Rectal smooth muscle tissue (tissue), 1 donor: ENCODE results near the gene BLID.

Source experiments
- H3K27ac ChIP-seq: one replicate; pipeline ENCODE4 v1.7.0; 2013; ENCODE audit warnings: low read depth, low read length, inconsistent platforms
- H3K27me3 ChIP-seq: one replicate; pipeline ENCODE4 v1.7.0; 2013; ENCODE audit warnings: low read length; ENCODE audit not compliant: control insufficient read depth, insufficient read depth
- H3K36me3 ChIP-seq: one replicate; pipeline ENCODE4 v1.7.0; 2013; ENCODE audit warnings: low read length; ENCODE audit not compliant: control insufficient read depth, insufficient read depth
- H3K4me1 ChIP-seq: one replicate; pipeline ENCODE4 v1.7.0; 2013; ENCODE audit warnings: low read length; ENCODE audit not compliant: control insufficient read depth, insufficient read depth
- H3K4me3 ChIP-seq: one replicate; pipeline ENCODE4 v1.7.0; 2013; ENCODE audit warnings: low read length
- H3K9ac ChIP-seq: one replicate; pipeline ENCODE4 v1.7.0; 2013; ENCODE audit warnings: low read length

The BLID gene

DNA sequence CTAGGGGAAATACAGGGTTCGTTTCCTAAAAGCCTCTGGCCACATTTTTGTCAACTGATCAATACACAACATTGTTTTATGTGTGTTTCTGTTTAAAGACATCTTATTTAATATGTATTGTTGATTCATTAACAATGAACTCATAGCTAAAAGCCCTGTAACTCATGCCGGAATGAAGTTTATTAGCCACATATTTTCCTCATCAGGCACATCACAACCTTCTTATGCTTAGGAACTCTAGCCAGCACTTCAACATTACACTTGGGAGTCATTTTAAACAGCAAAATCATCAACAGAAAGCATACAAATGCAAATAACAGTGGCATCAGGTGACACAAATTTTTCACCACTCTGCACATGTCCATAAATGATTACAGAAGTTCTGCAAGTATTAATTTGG lies 15.1 kb upstream of the BLID start:
- H3K27me3 ChIP-seq, result no peaks in the 10 kb centered on the region
- no peak overlapping the region for H3K9ac ChIP-seq
- no peaks in the 10 kb centered on the region for H3K4me1 ChIP-seq
- H3K27ac ChIP-seq, result no peak overlapping the region
- H3K36me3 ChIP-seq, result no peaks in the 10 kb centered on the region
- H3K4me3 ChIP-seq, result no peak overlapping the region

- no peaks in the 10 kb centered on the region for H3K4me1 ChIP-seq
- H3K9ac ChIP-seq, result no peak overlapping the region
- no peak overlapping the region for H3K4me3 ChIP-seq
- H3K36me3 ChIP-seq, result no peaks in the 10 kb centered on the region
- H3K27ac ChIP-seq, result no peak overlapping the region
- H3K27me3 ChIP-seq, result no peaks in the 10 kb centered on the region
These were observed 12.1 kb upstream of the BLID start for GRCh38 chr11:122128146-122128545.

DNA sequence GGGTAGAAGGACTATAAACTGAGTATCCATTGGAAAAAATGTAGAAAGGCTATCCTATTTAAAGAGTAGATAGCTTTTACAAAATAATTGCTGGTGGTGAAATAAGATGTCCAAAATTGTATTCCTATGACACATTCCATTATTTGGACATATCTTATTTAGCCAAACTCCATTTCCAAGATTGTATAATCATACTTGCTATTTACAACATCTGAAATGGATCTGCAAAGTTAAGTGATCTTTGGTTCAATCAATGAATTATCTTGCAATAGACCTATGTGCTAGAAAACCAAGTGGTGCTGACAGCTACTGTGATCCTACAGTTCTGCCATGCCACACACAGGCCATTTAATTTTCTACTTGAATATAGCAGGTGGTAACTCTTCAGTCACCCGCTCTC lies 11.0 kb upstream of the BLID start:
- Histone ChIP-seq H3K9ac (no peak overlapping the region), H3K4me3 (no peak overlapping the region), H3K36me3 (no peaks in the 10 kb centered on the region), H3K27ac (no peak overlapping the region), H3K4me1 (no peaks in the 10 kb centered on the region), H3K27me3 (no peaks in the 10 kb centered on the region)

DNA sequence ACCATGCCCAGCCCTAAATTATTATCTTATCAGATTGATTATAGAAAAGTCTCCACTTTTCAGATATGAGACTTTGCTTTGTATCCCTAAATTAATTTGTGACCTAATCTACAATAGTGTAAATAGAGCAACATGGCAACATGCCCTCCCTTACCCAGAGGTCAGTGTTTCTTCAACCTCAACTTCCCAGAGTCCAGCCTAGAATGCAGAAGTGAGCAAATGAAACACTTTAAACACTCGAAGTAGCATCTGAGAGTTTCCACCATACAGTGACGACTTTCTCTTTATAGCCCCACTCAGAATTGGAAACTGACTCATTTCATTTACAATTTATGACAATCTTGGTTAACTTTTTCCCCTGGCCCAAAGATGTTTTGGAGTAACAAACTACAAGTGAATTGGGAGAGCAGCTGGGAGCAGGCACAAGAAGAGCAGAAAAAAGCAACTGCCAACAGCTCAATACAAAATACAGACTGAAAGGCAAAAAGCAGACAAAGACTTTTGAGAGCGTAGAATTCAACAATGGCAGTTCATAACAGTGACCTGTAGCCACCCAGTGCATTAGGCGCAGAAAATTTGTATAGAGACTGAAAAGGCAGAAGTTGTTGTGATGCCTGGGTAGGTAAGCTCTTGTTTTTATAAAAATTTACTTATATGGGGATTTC lies 10.1 kb upstream of the BLID start:
- Histone ChIP-seq H3K27ac (no peak overlapping the region), H3K4me1 (no peaks in the 10 kb centered on the region), H3K9ac (no peak overlapping the region), H3K36me3 (no peaks in the 10 kb centered on the region), H3K4me3 (no peak overlapping the region), H3K27me3 (no peaks in the 10 kb centered on the region)

DNA sequence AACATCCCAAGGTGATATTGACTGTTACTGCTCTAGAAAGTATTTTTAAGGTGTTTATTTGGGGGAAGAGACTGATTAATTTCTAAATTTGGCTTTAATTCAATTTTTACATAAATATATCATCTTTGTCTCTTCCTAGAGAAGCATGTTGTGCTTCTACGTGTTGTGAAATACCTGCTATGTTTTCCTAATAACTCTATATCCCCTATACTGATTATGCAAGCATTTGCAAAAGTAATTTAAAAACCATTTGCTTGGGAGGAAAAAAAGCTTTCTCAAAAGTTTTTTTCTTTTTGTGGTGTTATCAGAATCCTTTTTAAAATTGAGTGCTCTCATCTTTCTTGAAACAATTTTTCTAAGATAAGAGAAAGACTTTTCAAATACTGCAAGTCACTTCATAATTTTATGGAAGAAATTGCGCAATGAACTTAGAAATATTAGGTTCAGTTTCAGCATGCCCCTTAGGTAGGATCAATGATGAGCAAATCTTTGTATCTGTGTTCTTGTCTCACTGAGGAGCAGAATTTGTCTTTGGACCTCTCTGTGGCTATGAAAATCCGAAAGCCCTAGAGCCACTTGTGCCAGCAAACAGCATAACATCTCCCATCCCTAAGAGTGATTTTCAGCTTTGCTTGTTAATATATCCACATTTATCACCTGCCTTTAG lies 7.4 kb upstream of the BLID start:
- H3K27me3 ChIP-seq, result no peaks in the 10 kb centered on the region
- H3K4me1 ChIP-seq, result no peaks in the 10 kb centered on the region
- no peak overlapping the region for H3K4me3 ChIP-seq
- no peak overlapping the region for H3K27ac ChIP-seq
- no peak overlapping the region for H3K9ac ChIP-seq
- H3K36me3 ChIP-seq, result no peaks in the 10 kb centered on the region

DNA sequence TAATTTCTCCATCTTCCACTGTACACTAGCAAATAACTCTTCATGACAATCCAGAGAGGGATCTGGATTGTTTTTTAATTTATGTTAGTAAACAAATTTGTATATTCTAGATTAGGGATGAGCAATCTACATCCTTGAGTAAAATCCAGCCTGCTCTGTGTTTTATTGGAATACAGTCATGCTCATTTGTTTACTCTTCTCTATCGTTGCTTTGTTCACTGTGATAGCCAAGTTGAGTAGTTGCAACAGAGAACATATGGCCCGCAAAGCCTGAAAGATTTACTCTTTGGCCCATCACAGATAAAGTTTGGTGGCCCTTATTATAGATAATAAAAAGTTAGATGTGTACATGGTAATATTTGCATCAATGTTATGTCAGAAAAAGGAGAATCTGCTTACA lies 6.2 kb upstream of the BLID start:
- H3K27me3 ChIP-seq, result no peaks in the 10 kb centered on the region
- no peak overlapping the region for H3K27ac ChIP-seq
- H3K4me3 ChIP-seq, result no peak overlapping the region
- no peaks in the 10 kb centered on the region for H3K36me3 ChIP-seq
- H3K4me1 ChIP-seq, result no peaks in the 10 kb centered on the region
- H3K9ac ChIP-seq, result no peak overlapping the region

- no peak overlapping the region for H3K27ac ChIP-seq
- H3K4me1 ChIP-seq, result no peaks in the 10 kb centered on the region
- H3K27me3 ChIP-seq, result no peaks in the 10 kb centered on the region
- H3K4me3 ChIP-seq, result no peak overlapping the region
- no peaks in the 10 kb centered on the region for H3K36me3 ChIP-seq
- no peak overlapping the region for H3K9ac ChIP-seq
These were observed 4.1 kb upstream of the BLID start for GRCh38 chr11:122120096-122120495.

DNA sequence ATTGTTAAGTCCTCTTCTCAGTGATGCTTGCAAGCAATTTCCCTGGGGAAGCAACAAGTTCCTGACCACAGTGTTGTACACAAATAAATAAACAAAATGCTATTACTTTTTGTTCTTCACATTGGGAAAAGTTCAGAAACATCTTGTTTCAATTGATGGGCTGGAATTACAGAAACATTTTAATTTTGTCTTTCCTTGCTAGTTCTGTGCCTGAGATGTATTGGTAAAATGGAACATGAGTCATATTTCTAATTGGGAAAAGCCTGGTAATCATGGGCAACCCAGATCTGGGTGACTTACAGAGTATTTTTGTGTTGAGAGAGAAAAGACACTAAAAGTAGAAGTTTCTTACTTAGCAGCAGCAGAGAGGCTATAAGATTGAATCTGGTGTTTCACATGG lies 576 bp upstream of the BLID start:
- Histone ChIP-seq H3K9ac (no peak overlapping the region), H3K4me3 (no peak overlapping the region), H3K27ac (no peak overlapping the region), H3K27me3 (no peaks in the 10 kb centered on the region), H3K4me1 (no peaks in the 10 kb centered on the region), H3K36me3 (no peaks in the 10 kb centered on the region)

DNA sequence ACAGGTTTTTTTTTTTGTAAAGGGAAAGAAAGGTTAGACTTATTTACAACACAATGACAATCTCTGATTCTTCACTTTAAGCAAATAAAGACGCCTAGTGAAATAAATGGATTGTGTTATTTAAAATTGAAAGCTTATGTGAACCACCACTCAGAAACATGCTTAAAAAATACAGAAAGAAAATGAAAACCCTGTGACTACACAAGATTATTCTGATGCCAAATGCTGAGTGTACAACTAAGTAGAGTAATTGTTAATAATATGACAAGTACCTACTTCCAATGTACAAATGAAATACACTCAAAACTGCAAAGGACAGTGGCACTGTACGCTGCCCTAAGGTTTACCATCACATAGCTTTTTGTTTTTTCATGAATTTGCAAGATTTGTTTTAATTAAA lies 1.0 kb downstream of the BLID start:
- Histone ChIP-seq H3K36me3 (no peaks in the 10 kb centered on the region), H3K4me3 (no peak overlapping the region), H3K4me1 (no peaks in the 10 kb centered on the region), H3K27me3 (no peaks in the 10 kb centered on the region), H3K9ac (no peak overlapping the region), H3K27ac (no peak overlapping the region)

DNA sequence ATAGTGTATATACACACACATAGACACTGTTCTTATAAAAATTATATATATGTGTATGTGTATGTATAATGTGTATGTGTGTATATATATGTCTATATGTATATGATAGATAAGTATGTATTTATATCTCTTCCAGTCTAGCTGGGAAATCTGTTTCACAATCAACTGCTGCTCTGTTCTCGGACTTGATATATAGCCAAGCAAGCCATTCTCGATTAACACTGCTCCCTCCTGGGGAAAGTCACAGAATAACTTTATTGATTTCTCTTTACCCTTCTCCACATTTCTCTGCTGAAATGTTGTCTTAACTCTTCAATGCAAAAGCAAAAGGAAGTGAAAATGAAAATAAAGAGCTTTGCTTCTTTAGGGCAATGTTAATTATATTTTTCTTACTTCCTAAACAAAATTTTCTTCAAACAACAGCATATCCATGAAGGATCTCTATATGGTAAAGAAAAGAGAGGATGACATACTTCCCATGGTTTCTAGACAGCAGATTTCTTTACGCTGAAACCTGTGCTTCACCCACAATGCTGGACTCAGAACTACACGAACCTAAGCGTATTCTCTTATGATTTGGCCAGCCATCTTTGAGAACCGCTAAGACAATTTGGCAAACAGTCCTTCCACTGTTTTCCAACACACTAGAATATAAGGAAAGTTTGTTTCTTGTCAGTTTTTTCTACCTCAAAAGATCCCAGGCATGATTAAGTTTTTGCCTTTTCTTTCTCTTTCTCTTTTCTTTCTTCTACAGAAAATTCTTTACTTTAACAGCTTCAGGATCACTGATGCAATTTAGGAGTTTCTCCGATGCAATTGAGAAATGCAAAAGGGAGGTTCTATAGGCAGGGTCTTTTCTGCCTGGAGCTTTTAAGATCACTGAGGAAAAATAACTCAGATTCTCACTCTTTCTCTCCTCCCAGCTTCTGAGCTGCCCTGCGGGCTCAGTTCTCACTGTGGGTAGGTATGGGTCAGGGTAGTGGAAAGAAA lies 1.9 kb downstream of the BLID start:
- no peak overlapping the region for H3K9ac ChIP-seq
- H3K27me3 ChIP-seq, result no peaks in the 10 kb centered on the region
- no peak overlapping the region for H3K27ac ChIP-seq
- H3K4me1 ChIP-seq, result no peaks in the 10 kb centered on the region
- no peak overlapping the region for H3K4me3 ChIP-seq
- H3K36me3 ChIP-seq, result no peaks in the 10 kb centered on the region

DNA sequence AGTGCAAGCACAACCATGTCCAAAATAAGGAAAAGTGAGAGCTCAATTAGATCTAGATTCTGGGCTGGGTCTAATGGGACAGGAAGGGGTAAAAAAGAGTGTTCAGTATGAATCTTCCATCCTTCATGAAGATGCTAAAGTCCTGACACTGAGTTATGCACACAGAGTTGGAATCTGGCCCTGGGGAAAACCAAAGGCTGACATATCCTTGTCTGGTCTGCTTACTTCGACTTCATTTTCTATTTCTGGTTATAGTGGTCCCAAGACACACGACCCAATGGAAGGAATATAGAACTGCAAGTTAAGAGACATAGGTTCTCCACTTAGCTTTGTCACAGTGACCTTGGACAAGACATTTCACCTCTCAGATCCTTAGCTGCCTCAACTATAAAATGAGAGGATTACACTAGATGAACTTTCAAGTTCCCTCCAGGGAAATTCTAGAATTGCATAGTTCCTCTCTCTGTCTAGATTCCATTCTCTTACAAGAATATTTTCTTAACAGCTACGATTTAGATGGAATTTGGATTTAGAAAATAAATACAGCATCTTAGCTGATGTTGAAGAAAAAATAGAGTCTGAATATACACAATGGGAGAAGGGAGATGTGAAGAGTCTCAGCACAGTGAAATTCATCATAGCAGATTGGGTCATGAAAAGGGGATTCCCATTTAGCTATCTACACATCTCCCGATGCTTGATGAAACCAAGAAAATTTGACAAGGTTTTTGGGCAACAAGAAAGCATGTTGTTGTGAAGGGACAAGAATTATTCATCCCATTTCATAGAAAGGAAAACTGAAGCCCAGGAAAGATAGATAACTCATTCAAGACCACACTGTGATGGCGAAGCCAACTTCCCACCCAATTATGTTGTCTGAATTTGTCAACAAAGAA lies 3.3 kb downstream of the BLID start:
- no peaks in the 10 kb centered on the region for H3K36me3 ChIP-seq
- no peaks in the 10 kb centered on the region for H3K4me1 ChIP-seq
- no peaks in the 10 kb centered on the region for H3K27me3 ChIP-seq
- no peak overlapping the region for H3K9ac ChIP-seq
- no peak overlapping the region for H3K4me3 ChIP-seq
- H3K27ac ChIP-seq, result no peak overlapping the region

DNA sequence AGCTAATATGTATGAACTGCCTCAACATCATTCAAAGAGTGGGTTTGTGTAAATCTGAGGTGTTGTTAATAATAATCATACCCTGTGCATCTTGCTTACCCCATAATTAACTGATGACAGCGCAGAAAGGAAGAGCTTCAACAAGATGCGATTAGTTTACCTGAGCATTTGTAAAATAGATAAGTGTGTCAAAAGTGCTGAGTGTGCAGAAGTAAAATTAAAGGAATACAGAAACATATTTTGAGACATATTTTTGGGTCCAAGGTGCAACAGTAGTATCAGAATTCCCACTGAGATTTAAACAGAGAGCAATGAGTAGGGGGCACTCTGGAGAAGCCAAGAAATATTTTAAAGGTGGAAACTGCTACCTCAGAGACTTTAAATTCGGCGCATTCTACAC lies 6.1 kb downstream of the BLID start:
- H3K4me1 ChIP-seq, result no peaks in the 10 kb centered on the region
- no peak overlapping the region for H3K27ac ChIP-seq

More for the DNA sequence above, 6.1 kb downstream of the BLID start:
- H3K36me3 ChIP-seq, result no peaks in the 10 kb centered on the region
- no peaks in the 10 kb centered on the region for H3K27me3 ChIP-seq
- no peak overlapping the region for H3K4me3 ChIP-seq
- no peak overlapping the region for H3K9ac ChIP-seq
